A549 (cell line): ENCODE measurements around the gene TSACC. TPM values are rescaled to one million over a fixed set of nuclear protein-coding genes. Genes with fewer than 3 reads are reported as not detected.

ENCODE experiments used
- ATAC-seq, 2 experiments: fragments of 200-7000 bp in 1 of 2; fragments of >200 bp in 1 of 2; cut with Nextera tagmentation in 1 of 2; cut with Tn5 transposase in 1 of 2; 3 replicates each; pipeline versions ENCODE4 v1.8.0 to v1.9.1; 2018 to 2020; ENCODE audit warnings: mild to moderate bottlenecking in 1 of 2, moderate library complexity in 1 of 2
- CTCF ChIA-PET: fragments of 300-600 bp; sonication (Branson Sonifier 250); formaldehyde crosslinking; extraction: SDS; loops from one replicate; lab custom pipeline; 2021; ENCODE audit warnings: antibody characterized with exemption, inconsistent platforms; lab: Yijun Ruan, JAX
- POLR2A ChIA-PET: fragments of 350-600 bp; formaldehyde crosslinking; extraction: SDS; loops from one replicate; lab custom pipeline; 2021; ENCODE audit warnings: antibody characterized with exemption, inconsistent platforms; lab: Yijun Ruan, JAX
- DNase-seq, 2 experiments: peaks; one replicate each; pipeline versions ENCODE4 v3.0.0 to v3.0.0-alpha.2; 2011 to 2016; ENCODE audit warnings: low read depth in 1 of 2, low spot score in 1 of 2
- FAIRE-seq: peaks from 2 replicates; lab custom pipeline; 2011; peaks lifted over from hg19 to GRCh38; lab: Jason Lieb, UNC
- H3K27ac ChIP-seq, 2 experiments: fragments of >200 bp; sonication (Bioruptor Twin); formaldehyde crosslinking; 3 replicates each; pipeline ENCODE4 v1.5.1; 2016 to 2017
- H3K4me1 ChIP-seq: fragments of >200 bp; sonication (Bioruptor Twin); formaldehyde crosslinking; 3 replicates; pipeline ENCODE4 v1.6.1; 2016
- H3K4me2 ChIP-seq: fragments of >200 bp; sonication (Bioruptor Twin); formaldehyde crosslinking; 3 replicates; pipeline ENCODE4 v1.6.1; 2016
- H3K4me3 ChIP-seq: fragments of >200 bp; sonication (Bioruptor Twin); formaldehyde crosslinking; 3 replicates; pipeline ENCODE4 v1.5.1; 2016
- H3K9me3 ChIP-seq: fragments of >200 bp; sonication (Bioruptor Twin); formaldehyde crosslinking; 3 replicates; pipeline ENCODE4 v1.6.1; 2016
- BHLHE40 ChIP-seq: IDR thresholded peaks from 2 replicates; pipeline ENCODE4 v1.6.1; 2012; ENCODE audit warnings: low read depth, low read length, inconsistent platforms
- CBX2 ChIP-seq: fragments of 200-600 bp; sonication (generic); IDR thresholded peaks from 2 replicates; pipeline ENCODE4 v1.6.1; 2016; ENCODE audit warnings: low read depth, mild to moderate bottlenecking, borderline replicate concordance
- CEBPB ChIP-seq, 2 experiments: fragments of >200 bp in 1 of 2; sonication (Bioruptor Twin) in 1 of 2; formaldehyde crosslinking in 1 of 2; IDR thresholded peaks; 2 replicates each; pipeline ENCODE4 v1.6.1; 2012 to 2016
- CHD2 ChIP-seq: fragments of 150-350 bp; IDR thresholded peaks from 2 replicates; pipeline ENCODE4 v1.6.1; 2014; ENCODE audit warnings: low read length; ENCODE audit not compliant: partially characterized antibody
- CHD4 ChIP-seq: fragments of 200-600 bp; sonication (generic); IDR thresholded peaks from 2 replicates; pipeline ENCODE4 v1.6.1; 2016; ENCODE audit warnings: antibody characterized with exemption, mild to moderate bottlenecking, borderline replicate concordance
- E2F6 ChIP-seq: IDR thresholded peaks from 2 replicates; pipeline ENCODE4 v1.6.1; 2012; ENCODE audit warnings: low read depth, borderline replicate concordance
- EHF ChIP-seq: fragments of 250-450 bp; sonication (Bioruptor Pico); IDR thresholded peaks from 2 replicates; pipeline ENCODE4 v1.5.0; 2020; ENCODE audit warnings: mild to moderate bottlenecking
- EHMT2 ChIP-seq: fragments of 200-600 bp; sonication (generic); IDR thresholded peaks from 2 replicates; pipeline ENCODE4 v1.6.1; 2016; ENCODE audit warnings: antibody characterized with exemption, low read depth, mild to moderate bottlenecking, moderate library complexity
- ESRRA ChIP-seq: fragments of 150-350 bp; IDR thresholded peaks from 2 replicates; pipeline ENCODE4 v1.6.1; 2014; ENCODE audit warnings: mild to moderate bottlenecking, low read length, borderline replicate concordance
- FOSB ChIP-seq: fragments of 250-450 bp; sonication (Bioruptor Pico); IDR thresholded peaks from 2 replicates; pipeline ENCODE4 v1.5.0; 2020; ENCODE audit warnings: mild to moderate bottlenecking, moderate library complexity
- FOXS1 ChIP-seq: fragments of 250-450 bp; sonication (Bioruptor Pico); IDR thresholded peaks from 2 replicates; pipeline ENCODE4 v1.5.0; 2020; ENCODE audit warnings: mild to moderate bottlenecking, moderate library complexity
- HEYL ChIP-seq: fragments of 250-450 bp; sonication (Bioruptor Pico); IDR thresholded peaks from 2 replicates; pipeline ENCODE4 v1.8.0; 2021; ENCODE audit warnings: mild to moderate bottlenecking, moderate library complexity
- HOXA7 ChIP-seq: fragments of 250-450 bp; sonication (Bioruptor Pico); IDR thresholded peaks from 2 replicates; pipeline ENCODE4 v1.5.0; 2020; ENCODE audit warnings: mild to moderate bottlenecking, moderate library complexity
- HOXB13 ChIP-seq: fragments of 250-450 bp; sonication (Bioruptor Pico); IDR thresholded peaks from 2 replicates; pipeline ENCODE4 v1.5.0; 2020; ENCODE audit warnings: low read depth, mild to moderate bottlenecking, moderate library complexity
- HOXB5 ChIP-seq: fragments of 250-450 bp; sonication (Bioruptor Pico); IDR thresholded peaks from 2 replicates; pipeline ENCODE4 v1.5.0; 2020; ENCODE audit warnings: mild to moderate bottlenecking, moderate library complexity
- JUN ChIP-seq, 2 experiments: fragments of >200 bp; sonication (Bioruptor Twin); formaldehyde crosslinking; IDR thresholded peaks; 2 replicates in 1 of 2; 3 replicates in 1 of 2; pipeline ENCODE4 v1.6.1; 2016 to 2017
- JUNB ChIP-seq: fragments of >200 bp; sonication (Bioruptor Twin); formaldehyde crosslinking; IDR thresholded peaks from 2 replicates; pipeline ENCODE4 v1.6.1; 2016
- KDM5A ChIP-seq: fragments of 200-600 bp; sonication (generic); IDR thresholded peaks from 2 replicates; pipeline ENCODE4 v1.6.1; 2016; ENCODE audit warnings: antibody characterized with exemption, mild to moderate bottlenecking
- MAX ChIP-seq: IDR thresholded peaks from 2 replicates; pipeline ENCODE4 v1.6.1; 2012
- NFE2L2 ChIP-seq: fragments of 150-350 bp; conservative IDR thresholded peaks from 2 replicates; pipeline ENCODE4 v1.6.1; 2014; ENCODE audit warnings: low read length
- NR3C1 ChIP-seq: fragments of >200 bp; sonication (Bioruptor Twin); formaldehyde crosslinking; IDR thresholded peaks from 3 replicates; pipeline ENCODE4 v1.6.1; 2017
- PBX3 ChIP-seq: IDR thresholded peaks from 2 replicates; pipeline ENCODE4 v1.6.1; 2012
- PHF8 ChIP-seq: fragments of 200-600 bp; sonication (generic); IDR thresholded peaks from 2 replicates; pipeline ENCODE4 v1.6.1; 2016; ENCODE audit warnings: low read depth, mild to moderate bottlenecking, antibody characterized with exemption, moderate library complexity, borderline replicate concordance
- POLR2A ChIP-seq: IDR thresholded peaks from 2 replicates; pipeline ENCODE4 v1.6.1; 2012; ENCODE audit warnings: mild to moderate bottlenecking, low read length
- RAD21 ChIP-seq, 2 experiments: fragments of >200 bp in 1 of 2; sonication (Bioruptor Twin) in 1 of 2; formaldehyde crosslinking in 1 of 2; IDR thresholded peaks in 1 of 2; conservative IDR thresholded peaks in 1 of 2; 2 replicates in 1 of 2; 3 replicates in 1 of 2; pipeline ENCODE4 v1.6.1; 2012 to 2018; ENCODE audit warnings: inconsistent platforms in 1 of 2
- RARB ChIP-seq: fragments of 250-450 bp; sonication (Bioruptor Pico); IDR thresholded peaks from 2 replicates; pipeline ENCODE4 v1.8.0; 2021; ENCODE audit warnings: mild to moderate bottlenecking, moderate library complexity
- RCOR1 ChIP-seq: fragments of 150-350 bp; IDR thresholded peaks from 2 replicates; pipeline ENCODE4 v1.6.1; 2014; ENCODE audit warnings: antibody characterized with exemption, low read length, low read depth
- RFX5 ChIP-seq: fragments of 450-650 bp; IDR thresholded peaks from 2 replicates; pipeline ENCODE4 v1.7.1; 2014; ENCODE audit warnings: antibody characterized with exemption, mild to moderate bottlenecking, moderate library complexity
- RNF2 ChIP-seq: fragments of 200-600 bp; sonication (generic); IDR thresholded peaks from 2 replicates; pipeline ENCODE4 v1.6.1; 2016; ENCODE audit warnings: low read depth, mild to moderate bottlenecking, antibody characterized with exemption, moderate library complexity, borderline replicate concordance
- SMC3 ChIP-seq: fragments of >200 bp; sonication (Bioruptor Twin); formaldehyde crosslinking; IDR thresholded peaks from 3 replicates; pipeline ENCODE4 v1.6.1; 2018; ENCODE audit warnings: inconsistent platforms
- SREBF2 ChIP-seq: fragments of 450-650 bp; IDR thresholded peaks from 2 replicates; pipeline ENCODE4 v1.6.1; 2014; ENCODE audit warnings: mild to moderate bottlenecking, moderate library complexity
- TFCP2L1 ChIP-seq: fragments of 250-450 bp; sonication (Bioruptor Pico); IDR thresholded peaks from 2 replicates; pipeline ENCODE4 v1.5.0; 2021; ENCODE audit warnings: mild to moderate bottlenecking
- TP53 ChIP-seq: fragments of 250-450 bp; sonication (Bioruptor Pico); IDR thresholded peaks from 2 replicates; pipeline ENCODE4 v1.5.0; 2021; ENCODE audit warnings: mild to moderate bottlenecking, moderate library complexity
- ZC3H11A ChIP-seq: fragments of 450-650 bp; IDR thresholded peaks from 2 replicates; pipeline ENCODE4 v1.6.1; 2014; ENCODE audit warnings: antibody characterized with exemption, mild to moderate bottlenecking
- ZFP36 ChIP-seq: fragments of 450-650 bp; IDR thresholded peaks from 2 replicates; pipeline ENCODE4 v1.6.1; 2014; ENCODE audit warnings: borderline replicate concordance; ENCODE audit not compliant: partially characterized antibody
- ZNF302 ChIP-seq: fragments of 250-450 bp; sonication (Bioruptor Pico); IDR thresholded peaks from 2 replicates; pipeline ENCODE4 v1.9.0; 2021; ENCODE audit warnings: inconsistent platforms, mild to moderate bottlenecking, moderate library complexity
- WGBS: methylation state at CpG from one replicate; pipeline ENCODE4 v1.1.6; 2017; ENCODE audit errors: missing lambda C conversion rate; 5-methylcytosine and 5-hydroxymethylcytosine counted together
- polyA minus RNA-seq: library from RNA; depleted of rRNA, polyadenylated mRNA; stranded (reverse); fragments of >200 nt; gene quantifications from 2 replicates; pipeline ENCODE4 v1.2.3, GENCODE V29; 2011; rRNA and poly(A)+ RNA removed
- polyA plus RNA-seq, 4 experiments: library from polyadenylated mRNA; depleted of rRNA in 3 of 4; stranded (reverse); fragments of >200 nt; fragmentation: RNase III in 1 of 4; extraction: RNeasy Plus Mini Kit Qiagen cat#74134 plus additional on column Dnase treatment in 1 of 4; gene quantifications; 2 replicates in 3 of 4; 3 replicates in 1 of 4; pipeline ENCODE4 v1.2.3, GENCODE V29; 2011 to 2017
- TF ChIP-seq, protein P1 (sequence below): fragments of >200 bp; sonication (Bioruptor Twin); formaldehyde crosslinking; IDR thresholded peaks from 3 replicates; pipeline ENCODE4 v1.6.1; 2016
- TF ChIP-seq, protein P2 (sequence below): fragments of 250-450 bp; sonication (Bioruptor Pico); IDR thresholded peaks from 2 replicates; pipeline ENCODE4 v1.5.0; 2020; ENCODE audit warnings: low read depth, mild to moderate bottlenecking, moderate library complexity

TSACC gene
- polyA plus RNA-seq (2011; rRNA removed), result 3.9 and 4.7 TPM in 2 replicates
- polyA plus RNA-seq (2012; cell fraction: cytosol; rRNA removed), result 4.8 and 5.3 TPM in 2 replicates
- polyA plus RNA-seq (2012; cell fraction: nucleus; rRNA removed), result 1.3 TPM in 2 replicates
- polyA plus RNA-seq (2017; fragmentation: RNase III; extraction: RNeasy Plus Mini Kit Qiagen cat#74134 plus additional on column Dnase treatment), result 2.6 to 3.2 TPM (median 3.0 TPM) in 3 replicates
- 0.83 and 1.1 TPM in 2 replicates for polyA minus RNA-seq

DNA sequence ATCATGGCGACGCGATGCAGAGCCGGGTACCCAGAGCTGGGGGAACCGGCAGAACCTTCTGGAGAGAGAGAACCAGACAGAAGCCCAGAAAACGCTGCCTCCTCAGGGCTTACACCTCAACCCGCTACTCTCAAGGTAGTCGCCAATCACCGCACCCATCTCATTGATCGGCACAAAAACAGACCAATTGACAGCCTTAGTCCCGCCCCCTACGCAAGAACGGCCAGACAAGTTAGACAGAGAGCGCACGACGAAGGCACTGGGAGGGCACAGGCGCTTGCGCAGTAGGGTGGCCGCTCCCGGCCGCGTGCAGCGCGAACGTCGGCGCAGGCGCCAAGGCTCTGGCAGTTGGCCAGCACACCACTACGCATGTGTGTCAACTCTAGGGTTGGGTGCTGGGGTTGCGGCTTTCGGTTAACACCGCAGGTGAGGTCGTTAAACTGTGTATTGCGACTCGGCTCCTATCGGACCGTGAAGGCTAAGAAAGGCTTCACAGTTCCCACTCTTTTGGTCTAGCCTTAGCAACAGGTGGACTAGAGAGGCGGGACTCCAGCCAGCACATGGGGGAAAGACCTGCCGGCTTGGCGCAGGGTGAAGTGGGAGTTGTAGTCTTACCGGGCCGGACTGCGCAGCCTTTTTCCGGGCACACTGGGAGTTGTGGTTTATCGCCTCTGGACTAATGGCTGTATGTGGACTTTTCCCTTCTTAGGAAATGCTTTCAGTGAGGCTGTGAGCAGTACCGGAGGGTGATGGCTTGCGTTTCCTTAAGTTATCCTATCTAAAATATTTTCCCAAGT is at the start of gene TSACC, which contains the start of gene CCT3:
TSACC (plus strand) TSS at position 347 of the 797 bp plus-strand sequence. CDS start 1,232 bp downstream, outside the sequence.
CCT3 (minus strand) TSS at position 113 of the 797 bp plus-strand sequence; CDS start at position 5, 108 bp downstream.
- ChIA-PET CTCF (interaction anchor here (0.7 to 1.9 kb wide), 5 partner anchors 10 to 107 kb away, joined by 3 to 8 read pairs (median 5); no protein-coding TSS in a partner anchor), POLR2A (interaction anchor here (1.0 to 1.6 kb wide), 4 partner anchors 12 to 107 kb away, joined by 3 to 6 read pairs (median 4); partner anchors contain the start of gene SMG5)
- peak within 1 kb of the TSS; percentile 94 for H3K4me2 ChIP-seq
- ATAC-seq (peak; percentile 94 to 95), DNase-seq (peak; percentile 99 to 100), FAIRE-seq (peak; percentile 89)
- peaks cover 16% of the 10 kb centered on the region; the same call in 2 of the 3 replicates for H3K4me1 ChIP-seq
- no peaks in the 10 kb centered on the region for H3K9me3 ChIP-seq
- H3K4me3 ChIP-seq, result peak within 1 kb of the TSS; percentile 75
- WGBS, result 2% methylated on average over 28 of the region's 47 CpGs
- H3K27ac ChIP-seq, result peak within 1 kb of the TSS; percentile 89 to 95
- peak; percentile 63 to 91; a peak in 4 of 5 replicates for TF ChIP-seq JUN (IDR thresholded peaks at IDR 0.05)
- TF ChIP-seq CHD4, result no peak
- no peak; a peak in 1 of 4 replicates for TF ChIP-seq CEBPB (IDR thresholded peaks at IDR 0.05)
- no peak for TF ChIP-seq ESRRA
- no peak for TF ChIP-seq ZFP36
- TF ChIP-seq SMC3, result no peak
- peak; percentile 93 for TF ChIP-seq MAX
- TF ChIP-seq BHLHE40, result no peak
- TF ChIP-seq EHF (CRISPR knock-in tag), result no peak
- TF ChIP-seq KDM5A, result no peak
- no peak for TF ChIP-seq HOXA7 (CRISPR knock-in tag)
- TF ChIP-seq FOSB (CRISPR knock-in tag), result no peak
- TF ChIP-seq FOXS1 (CRISPR knock-in tag), result no peak
- TF ChIP-seq CHD2, result no peak
- no peak for TF ChIP-seq RFX5
- no peak for TF ChIP-seq JUNB
- peak; percentile 47; the same call in 1 of the 2 replicates for TF ChIP-seq E2F6
- no peak for TF ChIP-seq HOXB13 (CRISPR knock-in tag)
- TF ChIP-seq TFCP2L1, result no peak
- TF ChIP-seq CBX2, result no peak
- TF ChIP-seq RARB (CRISPR knock-in tag), result no peak
- TF ChIP-seq EHMT2, result no peak
- TF ChIP-seq, protein P1, sequence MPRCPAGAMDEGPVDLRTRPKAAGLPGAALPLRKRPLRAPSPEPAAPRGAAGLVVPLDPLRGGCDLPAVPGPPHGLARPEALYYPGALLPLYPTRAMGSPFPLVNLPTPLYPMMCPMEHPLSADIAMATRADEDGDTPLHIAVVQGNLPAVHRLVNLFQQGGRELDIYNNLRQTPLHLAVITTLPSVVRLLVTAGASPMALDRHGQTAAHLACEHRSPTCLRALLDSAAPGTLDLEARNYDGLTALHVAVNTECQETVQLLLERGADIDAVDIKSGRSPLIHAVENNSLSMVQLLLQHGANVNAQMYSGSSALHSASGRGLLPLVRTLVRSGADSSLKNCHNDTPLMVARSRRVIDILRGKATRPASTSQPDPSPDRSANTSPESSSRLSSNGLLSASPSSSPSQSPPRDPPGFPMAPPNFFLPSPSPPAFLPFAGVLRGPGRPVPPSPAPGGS, result peak; percentile 95
- no peak for TF ChIP-seq HEYL (CRISPR knock-in tag)
- peak; percentile 87 for TF ChIP-seq POLR2A
- TF ChIP-seq NR3C1, result no peak
- TF ChIP-seq RNF2, result no peak
- 0 out of 2 replicates have a peak, but pooled peaks have one; percentile 62 for TF ChIP-seq TP53 (CRISPR knock-in tag)
- TF ChIP-seq, protein P2, sequence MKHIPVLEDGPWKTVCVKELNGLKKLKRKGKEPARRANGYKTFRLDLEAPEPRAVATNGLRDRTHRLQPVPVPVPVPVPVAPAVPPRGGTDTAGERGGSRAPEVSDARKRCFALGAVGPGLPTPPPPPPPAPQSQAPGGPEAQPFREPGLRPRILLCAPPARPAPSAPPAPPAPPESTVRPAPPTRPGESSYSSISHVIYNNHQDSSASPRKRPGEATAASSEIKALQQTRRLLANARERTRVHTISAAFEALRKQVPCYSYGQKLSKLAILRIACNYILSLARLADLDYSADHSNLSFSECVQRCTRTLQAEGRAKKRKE (CRISPR knock-in tag), result no peak
- no peak for TF ChIP-seq RAD21 (conservative IDR thresholded peaks at IDR 0.05 in 1 of 2, IDR thresholded peaks at IDR 0.05 in 1 of 2)
- no peak for TF ChIP-seq NFE2L2
- 0 out of 2 replicates have a peak, but pooled peaks have one; percentile 2 for TF ChIP-seq PHF8
- TF ChIP-seq SREBF2, result no peak
- TF ChIP-seq ZC3H11A, result no peak
- no peak for TF ChIP-seq ZNF302 (CRISPR knock-in tag)
- TF ChIP-seq RCOR1, result no peak
- TF ChIP-seq HOXB5 (CRISPR knock-in tag), result no peak
- peak; percentile 99 for TF ChIP-seq PBX3
